Measurements from ENCODE around the gene CSTF2T.
"Not testable (repeated sequence)": the region's sequence is repeated elsewhere in the genome, so short reads cannot be mapped to it uniquely, and the experiment has no call there.

The CSTF2T gene

DNA sequence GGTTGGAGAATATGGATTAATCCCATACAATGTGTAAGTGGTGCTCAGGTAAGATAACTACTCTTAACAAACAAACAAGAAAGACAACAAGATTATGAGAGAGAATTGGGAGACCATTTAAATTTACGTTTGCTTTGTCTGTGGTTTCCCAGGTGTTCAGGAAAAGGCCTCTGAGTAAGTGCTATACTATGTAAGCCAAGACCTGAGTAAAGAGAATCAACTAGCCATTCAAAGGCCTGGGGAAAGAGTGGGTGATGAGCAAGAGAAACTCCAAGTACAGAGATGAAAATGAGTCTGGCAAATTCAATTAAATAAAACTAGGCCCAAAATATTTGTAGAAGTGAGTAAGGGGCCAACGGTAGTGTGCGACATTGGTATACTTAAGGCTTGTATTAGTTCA, 9.9 kb downstream of the CSTF2T start:
- in situ Hi-C loops (cut with MboI; ENCODE audit: low pct_unique_long_range_greater_than_20kb, low sequenced_read_pairs, unreplicated experiment) = no loop called here
- no peak for DNase-seq (ENCODE audit: low spot score)
- TF ChIP-seq, protein P1, sequence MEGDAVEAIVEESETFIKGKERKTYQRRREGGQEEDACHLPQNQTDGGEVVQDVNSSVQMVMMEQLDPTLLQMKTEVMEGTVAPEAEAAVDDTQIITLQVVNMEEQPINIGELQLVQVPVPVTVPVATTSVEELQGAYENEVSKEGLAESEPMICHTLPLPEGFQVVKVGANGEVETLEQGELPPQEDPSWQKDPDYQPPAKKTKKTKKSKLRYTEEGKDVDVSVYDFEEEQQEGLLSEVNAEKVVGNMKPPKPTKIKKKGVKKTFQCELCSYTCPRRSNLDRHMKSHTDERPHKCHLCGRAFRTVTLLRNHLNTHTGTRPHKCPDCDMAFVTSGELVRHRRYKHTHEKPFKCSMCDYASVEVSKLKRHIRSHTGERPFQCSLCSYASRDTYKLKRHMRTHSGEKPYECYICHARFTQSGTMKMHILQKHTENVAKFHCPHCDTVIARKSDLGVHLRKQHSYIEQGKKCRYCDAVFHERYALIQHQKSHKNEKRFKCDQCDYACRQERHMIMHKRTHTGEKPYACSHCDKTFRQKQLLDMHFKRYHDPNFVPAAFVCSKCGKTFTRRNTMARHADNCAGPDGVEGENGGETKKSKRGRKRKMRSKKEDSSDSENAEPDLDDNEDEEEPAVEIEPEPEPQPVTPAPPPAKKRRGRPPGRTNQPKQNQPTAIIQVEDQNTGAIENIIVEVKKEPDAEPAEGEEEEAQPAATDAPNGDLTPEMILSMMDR (IDR thresholded peaks at IDR 0.05; ENCODE audit: extremely low read depth, insufficient read depth, missing control alignments) = no peak

DNA sequence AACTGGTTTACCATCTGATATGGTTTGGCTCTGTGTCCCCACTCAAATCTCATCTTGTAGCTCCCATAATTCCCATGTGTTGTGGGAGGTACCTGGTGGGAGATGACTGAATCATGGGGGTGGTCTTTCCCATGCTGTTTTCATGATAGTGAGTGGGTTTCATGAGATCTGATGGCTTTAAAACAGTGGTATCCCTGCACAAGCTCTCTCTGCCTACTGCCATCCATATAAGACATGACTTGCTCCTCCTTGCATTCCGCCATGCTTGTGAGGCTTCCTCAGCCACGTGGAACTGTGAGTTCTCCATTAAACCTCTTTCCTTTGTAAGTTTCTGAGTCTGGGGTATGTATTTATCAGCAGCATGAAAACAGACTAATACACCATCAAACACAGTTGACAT, 10.6 kb downstream of the CSTF2T start:
- in situ Hi-C loops (cut with MboI; ENCODE audit: low pct_unique_long_range_greater_than_20kb, low sequenced_read_pairs, unreplicated experiment) = not testable (repeated sequence)

DNA sequence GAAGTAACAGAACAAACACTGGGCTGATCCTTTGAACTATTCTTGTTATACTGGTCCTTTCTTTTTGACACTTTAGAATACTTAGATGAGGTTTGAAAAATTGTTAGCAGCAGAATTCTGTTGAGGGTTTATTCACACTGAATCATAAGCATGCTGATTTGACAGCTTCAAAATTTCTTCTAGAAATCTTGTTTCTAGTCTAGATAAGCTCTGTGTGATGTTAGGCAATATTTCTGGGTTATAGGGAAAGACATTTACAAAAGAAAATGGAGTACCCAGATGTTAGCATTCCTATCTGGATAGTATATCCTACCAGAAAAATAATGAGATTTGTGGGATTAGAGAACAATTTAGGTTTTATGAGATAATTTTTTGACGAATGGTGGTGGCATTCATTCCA, 12.1 kb downstream of the CSTF2T start:
- TF ChIP-seq, protein P1 (IDR thresholded peaks at IDR 0.05; ENCODE audit: extremely low read depth, insufficient read depth, missing control alignments) = no peak
- in situ Hi-C loops (cut with MboI; ENCODE audit: low pct_unique_long_range_greater_than_20kb, low sequenced_read_pairs, unreplicated experiment) = no loop called here
- no peak for DNase-seq (ENCODE audit: low spot score)

More for the DNA sequence above, 10.6 kb downstream of the CSTF2T start:
- DNase-seq (ENCODE audit: low spot score) = not testable (repeated sequence)

DNA sequence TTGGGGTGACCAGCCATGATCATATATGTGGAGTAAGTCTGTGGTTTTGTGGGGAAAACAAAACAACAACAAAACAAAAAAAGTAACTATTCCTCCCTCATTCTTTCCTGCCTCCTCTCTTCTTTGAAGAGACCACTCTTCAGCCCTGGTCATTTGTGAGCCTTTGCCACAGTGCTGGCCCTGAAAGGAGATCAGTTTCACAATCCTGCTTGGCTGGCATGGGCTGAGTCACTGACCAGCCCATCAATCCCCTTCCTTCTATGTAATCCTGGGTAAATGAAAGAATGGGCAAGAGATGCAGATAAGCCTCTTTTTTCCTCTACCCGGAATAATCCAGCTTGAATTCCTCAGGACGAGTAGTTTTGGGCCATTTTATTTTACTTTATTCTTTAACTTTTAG, 13.6 kb downstream of the CSTF2T start:
- DNase-seq (ENCODE audit: low spot score) = no peak
- in situ Hi-C loops (cut with MboI; ENCODE audit: low pct_unique_long_range_greater_than_20kb, low sequenced_read_pairs, unreplicated experiment) = no loop called here
- TF ChIP-seq, protein P1 (IDR thresholded peaks at IDR 0.05; ENCODE audit: extremely low read depth, insufficient read depth, missing control alignments) = no peak

DNA sequence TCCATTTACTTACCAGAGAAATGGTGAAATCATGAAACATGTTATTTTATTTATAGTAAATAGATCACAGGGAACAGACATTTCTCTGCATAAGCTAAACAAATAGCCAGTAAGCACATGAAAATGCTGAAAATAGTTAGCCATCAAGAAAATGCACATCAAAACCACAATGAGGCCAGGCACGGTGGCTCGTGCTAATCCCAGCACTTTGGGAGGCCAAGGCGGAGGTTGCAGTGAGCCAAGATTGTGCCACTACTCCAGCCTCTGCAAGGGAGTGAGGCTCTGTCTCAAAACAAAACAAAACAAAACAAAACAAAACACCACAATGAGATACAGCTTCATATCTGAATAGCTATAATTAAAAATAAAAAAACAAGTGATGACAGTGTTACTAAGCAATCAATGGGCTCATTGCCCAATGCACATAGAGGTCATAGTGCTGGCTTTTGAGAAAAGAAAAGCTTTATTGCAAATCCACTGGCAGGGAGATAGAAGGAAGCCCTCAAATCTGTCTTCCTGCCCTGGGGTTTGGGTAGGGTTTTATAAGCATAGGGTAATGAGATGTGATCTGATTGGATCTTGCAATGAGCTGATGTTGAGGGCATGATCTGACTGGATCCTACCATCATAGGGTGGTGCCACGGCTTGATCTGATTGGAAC, 16.2 kb downstream of the CSTF2T start:
- TF ChIP-seq, protein P1 (IDR thresholded peaks at IDR 0.05; ENCODE audit: extremely low read depth, insufficient read depth, missing control alignments) = no peak
- DNase-seq (ENCODE audit: low spot score) = no peak
- in situ Hi-C loops (cut with MboI; ENCODE audit: low pct_unique_long_range_greater_than_20kb, low sequenced_read_pairs, unreplicated experiment) = no loop called here

DNA sequence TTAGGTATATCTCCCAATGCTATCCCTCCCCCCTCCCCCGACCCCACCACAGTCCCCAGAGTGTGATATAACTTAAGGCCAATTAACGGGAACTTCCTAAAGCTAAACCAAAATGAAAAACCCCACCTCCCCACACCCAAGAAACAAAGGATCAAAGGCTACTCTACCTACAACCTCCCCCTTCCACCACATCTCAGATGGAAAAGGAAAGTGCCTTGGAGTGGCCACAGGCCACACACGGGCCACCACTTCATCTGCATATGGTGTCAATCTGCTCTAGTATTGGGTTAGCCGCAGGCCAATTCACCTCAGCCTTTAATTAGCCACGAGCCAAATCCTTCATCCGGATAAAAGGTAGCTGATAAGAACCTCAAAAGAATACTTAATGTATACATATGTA, 19.6 kb downstream of the CSTF2T start:
- in situ Hi-C loops (cut with MboI; ENCODE audit: low pct_unique_long_range_greater_than_20kb, low sequenced_read_pairs, unreplicated experiment) = no loop called here

DNA sequence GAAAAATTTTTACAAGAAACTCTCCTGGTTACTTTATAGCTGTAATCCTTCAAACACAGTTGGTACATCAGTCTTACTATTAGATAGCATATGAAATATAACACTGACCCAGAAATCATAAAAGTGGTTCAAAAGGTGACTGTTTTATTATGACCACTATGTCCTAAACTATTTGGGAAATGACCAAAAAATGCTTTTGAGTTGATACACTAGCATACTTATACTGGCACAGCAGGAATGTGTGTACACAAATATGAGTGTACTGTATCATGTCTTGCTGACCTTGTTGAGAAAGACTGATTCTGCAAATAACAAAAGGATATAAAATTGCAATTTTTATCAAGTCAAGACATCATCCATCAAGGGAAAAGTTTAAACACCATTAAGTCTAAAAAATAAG, 24.3 kb downstream of the CSTF2T start:
- in situ Hi-C loops (cut with MboI; ENCODE audit: low pct_unique_long_range_greater_than_20kb, low sequenced_read_pairs, unreplicated experiment) = no loop called here
- no peak for DNase-seq (ENCODE audit: low spot score)
- TF ChIP-seq, protein P1 (IDR thresholded peaks at IDR 0.05; ENCODE audit: extremely low read depth, insufficient read depth, missing control alignments) = no peak

More for the DNA sequence above, 19.6 kb downstream of the CSTF2T start:
- TF ChIP-seq, protein P1 (IDR thresholded peaks at IDR 0.05; ENCODE audit: extremely low read depth, insufficient read depth, missing control alignments) = no peak
- DNase-seq (ENCODE audit: low spot score) = no peak
